Activated CD4-positive, alpha-beta T cell treated with anti-CD3 and anti-CD28 coated beads for 4 hours (primary cell): Measurements from ENCODE around the gene KRT72.
A peak's percentile ranks its signal among the peaks of the same experiment; 100 is the strongest.

ENCODE experiments used
- DNase-seq, 2 donors: peaks; one replicate each; pipeline ENCODE4 v3.0.0-alpha.2; 2020

KRT72 gene

DNA sequence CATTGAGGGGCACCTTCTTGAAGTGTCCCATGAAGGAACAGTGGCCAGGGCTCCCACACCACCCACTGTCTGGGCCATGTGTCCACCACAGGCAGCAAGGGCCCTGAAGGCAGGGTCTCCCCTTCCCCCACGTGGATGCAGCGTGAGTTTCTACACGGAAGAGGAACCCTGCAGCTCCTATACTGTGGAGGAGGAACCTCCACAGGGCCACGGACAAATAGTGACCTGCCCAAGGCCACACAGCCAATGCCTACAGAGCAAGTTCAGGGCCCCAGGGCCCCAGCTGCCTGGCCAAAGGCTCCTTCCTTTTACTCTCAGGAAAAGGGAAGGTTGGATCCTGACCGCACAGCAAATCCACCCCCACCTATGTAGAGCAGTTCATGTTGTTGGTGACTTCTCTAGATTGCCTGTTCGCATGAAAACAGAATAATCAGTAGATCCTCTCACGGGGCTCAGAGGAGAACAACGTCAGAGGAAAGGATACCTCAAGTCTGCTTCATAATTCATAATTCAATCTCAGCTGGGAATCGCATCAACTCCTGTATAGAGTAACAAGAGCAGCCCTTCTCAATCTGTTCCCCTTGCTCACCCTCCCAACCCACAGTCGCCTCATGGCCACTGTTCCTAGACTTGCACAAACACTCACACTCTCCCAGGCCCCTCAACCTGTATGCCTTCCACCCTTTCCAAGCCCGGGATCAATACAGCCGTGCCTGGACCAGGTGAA is 28.2 kb upstream of the KRT72 start:
- DNase-seq: no peak

DNA sequence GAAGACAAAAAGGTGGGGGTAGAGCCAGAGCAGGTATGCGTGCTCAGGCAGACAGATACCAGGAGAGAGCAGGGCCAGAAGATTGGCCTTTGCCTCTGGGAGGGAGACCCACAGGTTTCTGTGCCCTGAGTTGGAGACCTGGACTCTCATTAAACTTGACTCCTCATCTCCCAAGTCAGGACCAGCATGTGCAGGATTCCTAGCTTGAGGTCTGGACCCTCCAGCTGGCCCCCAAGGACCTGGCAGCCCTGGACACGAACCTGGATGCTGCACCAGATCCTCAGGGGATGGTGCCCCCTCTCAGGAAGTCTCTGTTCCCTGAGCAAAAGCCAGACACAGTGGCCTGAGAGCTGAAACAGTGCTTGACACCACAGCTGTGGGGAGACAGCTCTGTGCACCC is 27.6 kb upstream of the KRT72 start:
- DNase-seq: no peak

DNA sequence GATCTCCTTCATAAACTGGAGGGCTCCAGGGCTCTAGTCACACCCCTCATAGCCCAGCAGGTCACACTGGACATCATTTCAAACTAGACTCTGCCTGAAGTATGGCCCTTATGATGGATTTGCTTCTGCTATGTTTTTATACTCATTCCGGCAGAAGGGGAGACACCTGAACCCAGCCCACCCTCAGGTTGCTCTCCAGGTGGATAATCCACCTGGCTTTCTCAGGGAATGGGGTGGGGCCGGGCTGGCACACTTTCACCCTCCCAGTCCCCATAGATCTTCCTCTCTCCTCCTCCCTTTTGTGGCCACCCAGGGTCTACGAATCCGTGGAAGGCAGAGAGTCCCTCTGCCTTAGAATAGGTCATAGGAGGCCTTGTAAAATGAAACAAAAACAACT is 26.8 kb upstream of the KRT72 start:
- no peak for DNase-seq

DNA sequence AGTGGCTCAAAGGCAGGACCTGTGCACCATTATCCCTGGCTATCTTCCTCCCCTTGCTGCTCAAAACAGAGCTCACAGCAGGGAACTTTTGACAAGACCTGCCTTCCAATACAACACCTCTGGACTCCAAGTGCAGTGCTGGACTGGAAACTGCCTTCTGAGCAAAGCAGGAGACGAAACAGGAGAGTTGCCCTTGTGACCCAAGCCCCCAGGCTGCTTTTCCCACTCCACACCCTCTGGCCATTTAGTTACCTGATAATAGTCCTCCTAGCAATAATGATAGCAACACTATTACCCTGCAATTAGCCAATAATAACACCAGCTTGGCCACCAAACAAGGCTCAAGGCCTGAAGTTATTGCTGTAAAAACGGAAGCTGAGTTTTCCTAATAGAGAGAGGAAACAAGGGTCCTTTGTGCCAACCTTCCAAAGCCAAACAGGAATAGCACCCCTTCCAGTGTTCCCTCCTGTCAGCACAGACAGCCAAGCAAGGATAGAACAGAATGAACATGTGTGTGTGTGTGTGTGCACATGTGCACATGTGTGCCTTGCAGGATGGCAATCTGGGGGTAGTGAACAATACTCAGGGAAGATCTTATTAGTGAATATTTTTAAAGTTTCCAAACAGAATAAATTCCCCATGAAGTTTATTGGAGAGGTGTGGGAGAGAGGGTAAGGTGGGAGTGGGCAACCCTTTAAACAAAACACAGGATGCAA is 26.3 kb upstream of the KRT72 start:
- no peak for DNase-seq

DNA sequence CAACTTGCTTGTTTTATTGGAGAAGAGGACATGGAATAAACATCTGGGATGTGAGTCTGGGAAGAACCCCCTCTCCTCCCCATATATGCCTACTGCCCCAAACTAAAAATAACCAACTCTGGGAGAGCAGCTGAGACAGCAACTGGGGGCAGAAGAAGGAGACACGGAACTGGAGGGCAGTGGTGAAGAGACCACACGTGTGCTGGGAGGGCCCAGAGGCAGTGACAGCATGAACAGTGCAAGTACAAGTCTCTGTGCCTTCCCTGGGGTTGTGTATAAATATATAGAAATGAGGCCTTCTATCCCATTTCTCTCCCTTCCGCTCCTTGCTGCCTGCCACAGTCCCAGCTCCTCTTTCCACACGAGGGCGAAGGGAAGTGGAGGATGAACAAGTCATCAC is 21.1 kb upstream of the KRT72 start:
- no peak for DNase-seq

DNA sequence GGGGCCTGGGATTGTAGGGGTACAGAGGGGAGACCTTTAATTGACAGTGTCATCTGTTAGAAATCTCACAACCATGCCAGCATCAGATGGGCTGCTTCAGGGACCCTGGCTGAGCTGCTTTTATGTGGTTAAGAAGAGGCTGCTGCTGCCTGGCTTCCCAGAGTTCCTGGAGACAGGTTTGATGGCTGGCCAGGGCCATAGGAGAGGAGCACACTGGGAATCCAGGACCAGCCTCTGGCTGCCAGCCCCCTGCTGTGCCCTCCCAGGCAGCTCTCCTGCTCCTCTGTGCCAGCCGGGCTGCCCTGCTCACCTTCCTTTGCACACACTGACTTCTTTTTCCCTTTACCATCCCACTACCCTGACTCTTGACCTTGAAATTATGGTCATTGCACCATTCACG is 17.6 kb upstream of the KRT72 start:
- DNase-seq: no peak

DNA sequence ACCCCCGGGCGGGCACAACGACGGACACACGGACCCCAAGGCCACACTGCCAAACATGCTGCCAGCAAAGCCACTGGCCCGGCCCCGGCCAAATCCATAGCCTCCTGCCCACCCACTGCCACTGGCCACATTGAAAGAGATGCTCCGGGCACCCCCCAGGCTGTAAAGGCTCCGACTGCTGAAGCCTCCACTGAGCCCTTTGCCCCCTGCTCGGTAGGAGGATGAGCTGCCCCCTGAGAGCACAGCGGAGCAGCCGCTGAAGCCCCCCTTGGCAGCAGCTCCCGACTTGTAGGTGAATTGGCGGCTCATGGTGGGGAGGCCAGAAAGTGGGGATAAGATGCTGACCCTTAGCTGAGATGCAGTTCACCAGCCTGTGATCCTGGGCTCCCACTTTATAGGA is 17.0 kb upstream of the KRT72 start, which contains the start of gene KRT73:
TSS of gene KRT73 (minus strand) at position 344 of the 400 bp plus-strand sequence. CDS start at position 309, 35 bp downstream.
- DNase-seq: no peak

DNA sequence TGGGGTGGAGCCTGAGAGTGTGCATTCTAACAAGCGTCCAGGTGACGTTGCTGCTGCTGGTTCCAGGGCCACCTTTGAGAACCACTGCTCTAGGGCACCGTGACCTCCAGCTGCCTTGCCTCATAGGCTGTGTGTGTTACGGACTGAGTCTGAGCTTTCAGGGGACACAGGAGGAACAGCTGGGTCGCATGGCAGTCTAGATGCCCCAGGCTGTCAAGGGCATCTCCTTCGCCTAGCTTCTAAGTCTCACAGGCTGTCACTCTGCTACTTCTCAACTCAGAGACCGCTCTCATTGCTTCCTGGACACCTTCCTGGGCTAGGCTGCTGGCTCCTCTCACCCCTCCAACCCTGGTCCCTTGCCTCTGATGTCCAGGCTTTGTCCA is 16.1 kb upstream of the KRT72 start:
- no peak for DNase-seq

DNA sequence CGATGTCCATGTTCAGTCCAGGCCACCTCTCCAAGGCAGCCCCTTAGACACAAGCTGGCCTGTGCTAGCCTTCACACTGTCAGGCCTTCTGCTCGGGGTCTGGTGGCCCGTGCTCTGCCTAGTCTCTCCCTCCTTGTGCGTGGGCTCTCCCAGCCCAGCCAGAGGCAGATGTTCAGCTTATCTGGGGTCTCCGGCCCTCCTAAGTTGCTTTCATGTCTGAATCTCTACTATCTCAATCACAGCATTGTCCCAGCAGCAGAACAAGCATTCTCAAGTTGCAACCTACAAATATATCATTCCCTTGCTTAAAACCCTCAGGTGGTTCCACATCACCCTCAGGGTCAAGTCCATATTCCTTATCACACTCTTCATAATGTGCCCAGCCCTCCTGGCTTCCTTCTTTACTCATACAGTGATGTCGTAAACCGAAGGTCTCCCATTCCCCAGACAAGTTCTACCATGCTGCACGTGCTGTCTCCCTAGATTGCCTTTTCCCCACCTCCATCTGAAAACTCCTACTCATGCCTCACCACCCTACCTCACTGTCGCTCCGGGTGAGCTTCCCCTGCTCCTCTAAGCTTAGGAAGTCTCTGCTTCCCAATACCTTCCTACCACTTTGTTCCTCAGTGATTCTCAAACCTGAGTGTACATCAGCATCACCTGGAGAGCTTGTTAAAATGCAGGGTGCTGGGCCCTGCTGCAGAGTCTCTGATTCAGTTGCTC is 15.6 kb upstream of the KRT72 start:
- DNase-seq: no peak

DNA sequence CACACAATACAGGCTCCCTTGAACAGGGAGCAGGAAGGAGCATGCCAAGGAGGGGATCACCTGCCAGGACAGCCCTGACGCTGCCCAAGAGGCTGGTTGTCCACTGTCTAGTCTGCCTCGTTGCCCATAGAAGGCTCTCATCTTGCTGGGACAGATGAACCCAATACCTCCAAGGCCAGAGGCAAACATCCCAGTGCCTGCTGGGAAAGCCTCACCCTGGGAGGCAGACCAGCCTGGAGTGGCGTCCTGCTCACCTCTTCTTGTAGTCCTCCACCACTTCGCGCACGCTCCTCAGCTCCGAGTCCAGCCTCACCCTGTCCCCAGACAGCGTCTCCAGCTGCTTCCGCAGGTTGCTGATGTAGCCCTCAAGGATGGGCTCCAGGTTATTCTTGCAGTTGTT is 14.6 kb upstream of the KRT72 start:
- DNase-seq: no peak

DNA sequence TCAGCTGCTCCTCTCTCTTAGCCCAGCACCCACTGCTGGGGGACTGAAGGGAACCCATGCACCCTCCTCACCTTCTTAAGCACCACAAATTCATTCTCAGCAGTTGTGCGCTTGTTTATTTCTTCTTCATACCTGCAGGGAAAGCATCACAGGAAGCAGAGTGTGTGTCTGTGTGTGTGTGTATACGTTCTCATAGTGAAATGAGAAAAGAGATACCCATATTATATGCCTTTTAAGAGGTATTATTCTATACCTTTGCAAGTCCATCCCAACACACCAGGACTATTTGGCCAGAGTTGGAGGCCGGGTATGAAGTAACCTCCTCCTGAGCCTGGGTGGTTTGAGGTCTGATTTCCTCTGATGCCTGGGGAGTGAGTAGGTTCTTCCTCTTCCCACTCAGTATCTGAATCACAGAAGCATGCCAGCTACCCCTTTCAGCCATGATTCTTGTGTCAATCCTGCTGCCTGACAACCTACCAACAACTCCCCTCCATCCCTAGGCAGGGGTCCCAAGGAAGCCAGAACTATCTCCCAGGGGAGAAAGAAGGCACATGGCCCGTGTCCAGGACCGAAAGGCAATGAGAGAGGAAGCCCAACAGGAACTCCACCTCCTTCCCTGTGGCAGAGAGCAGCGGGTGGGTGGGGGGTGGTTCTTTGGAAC is 14.1 kb upstream of the KRT72 start:
- peak; percentile 33 to 40 for DNase-seq

DNA sequence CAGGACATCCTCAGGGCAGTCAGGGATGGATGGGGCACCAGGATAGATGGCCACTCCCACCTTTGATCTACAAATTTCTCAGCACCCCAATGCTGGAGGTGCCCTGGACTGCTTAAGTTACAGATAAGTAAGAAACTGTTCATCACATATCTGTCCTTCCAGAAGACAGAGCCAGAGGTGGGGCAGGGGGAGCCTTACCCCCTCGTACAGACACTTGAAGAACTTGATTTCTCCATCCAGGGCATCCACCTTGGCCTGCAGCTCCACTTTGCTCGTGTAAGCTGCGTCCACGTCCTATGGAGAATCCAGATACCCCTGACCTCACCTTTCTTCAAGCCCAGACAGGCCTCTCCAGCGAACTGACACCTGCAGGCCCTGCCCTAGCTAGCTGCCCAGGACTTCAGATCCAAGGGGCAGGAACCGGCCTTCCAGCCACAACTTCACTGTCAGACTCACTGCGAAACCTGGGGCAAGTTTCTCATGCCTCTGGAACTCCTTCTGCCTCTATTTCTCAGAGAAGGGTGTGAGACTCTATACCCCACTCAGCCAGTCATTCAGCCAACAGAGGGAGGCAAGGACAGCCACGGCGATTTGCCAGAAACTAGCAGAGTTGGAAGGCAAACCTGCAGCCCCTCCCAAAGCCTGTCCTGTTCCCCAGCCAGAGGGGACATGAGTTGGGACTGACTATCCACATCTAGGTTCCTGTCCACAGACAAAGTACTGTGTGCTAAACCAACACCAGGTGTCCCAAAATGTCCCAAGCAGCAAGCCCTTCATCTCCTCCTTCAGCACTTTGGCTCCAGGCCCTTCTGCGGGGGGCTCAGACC is 13.3 kb upstream of the KRT72 start:
- no peak for DNase-seq

DNA sequence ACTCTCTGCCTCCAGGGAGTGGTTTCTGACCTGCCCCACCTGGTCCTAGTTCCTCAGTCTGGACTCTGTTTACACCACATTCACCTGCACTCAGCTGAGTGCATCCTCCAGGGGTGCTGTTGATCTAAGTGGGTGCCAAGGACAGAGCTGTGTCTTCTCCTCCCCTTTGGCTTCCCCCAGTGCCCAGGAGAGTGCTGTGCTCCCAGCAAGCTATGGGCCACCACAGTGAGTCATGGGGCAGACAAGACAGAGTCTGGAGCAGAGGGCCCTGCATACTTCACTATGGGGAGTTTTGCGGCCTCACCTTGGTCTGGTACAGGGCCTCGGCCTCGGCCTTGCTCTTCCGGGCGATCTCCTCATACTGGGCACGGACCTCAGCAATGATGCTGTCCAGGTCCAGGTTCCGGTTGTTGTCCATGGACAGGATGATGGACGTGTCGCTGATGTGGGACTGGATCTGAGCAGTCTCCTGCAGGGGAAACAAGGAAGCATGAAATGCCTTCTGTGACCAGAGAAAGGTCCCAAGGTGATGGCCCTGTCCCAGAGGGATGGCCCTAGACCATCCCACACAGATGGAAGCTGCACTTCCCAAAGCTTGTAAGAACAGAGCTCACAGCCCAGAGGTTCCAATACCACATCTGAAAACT is 12.2 kb upstream of the KRT72 start:
- no peak for DNase-seq

DNA sequence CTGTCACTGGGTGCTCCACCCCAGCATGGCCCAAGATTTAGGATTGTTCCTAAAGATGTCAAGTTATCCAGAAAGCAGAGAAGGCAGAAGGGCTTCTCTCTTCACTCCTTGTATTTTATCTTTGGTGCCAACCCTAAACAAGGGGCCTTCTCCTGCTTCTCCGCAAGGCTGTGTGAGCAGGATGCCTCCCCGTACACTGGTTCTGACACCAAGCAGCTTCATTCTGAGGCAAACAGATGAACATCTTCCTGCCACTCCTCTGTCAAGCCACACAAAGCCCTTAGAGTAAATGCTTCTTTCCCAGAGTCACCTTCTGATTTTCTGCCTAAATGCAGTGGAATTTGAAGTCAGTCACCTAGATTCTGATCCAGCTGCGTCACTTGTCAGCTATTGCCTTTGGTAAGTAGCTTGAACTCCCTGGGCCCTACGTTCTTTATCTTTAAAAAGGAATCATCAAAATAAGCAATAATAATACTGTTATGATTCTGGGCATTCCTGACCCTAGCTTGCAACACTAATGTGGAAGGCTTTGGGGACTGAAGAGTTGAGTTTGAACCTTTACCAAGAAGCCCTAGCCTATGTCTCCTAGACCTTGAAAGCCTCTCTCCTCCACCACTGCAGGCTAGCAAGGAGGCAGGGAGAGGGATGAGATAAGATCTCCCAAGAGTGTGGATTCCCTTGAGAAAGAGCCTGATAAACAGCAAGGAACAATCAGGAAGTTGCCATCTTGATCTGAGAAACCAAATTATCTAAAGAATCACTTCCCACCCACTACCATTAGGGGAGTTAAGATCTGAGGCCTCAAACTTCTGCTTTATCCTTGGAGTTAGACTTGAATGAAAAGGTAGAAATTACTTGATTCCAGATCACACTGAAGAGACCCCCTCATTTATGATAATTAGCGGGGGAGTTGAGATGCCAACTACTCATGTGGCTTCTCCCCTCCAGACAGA is 11.4 kb upstream of the KRT72 start:
- no peak for DNase-seq

DNA sequence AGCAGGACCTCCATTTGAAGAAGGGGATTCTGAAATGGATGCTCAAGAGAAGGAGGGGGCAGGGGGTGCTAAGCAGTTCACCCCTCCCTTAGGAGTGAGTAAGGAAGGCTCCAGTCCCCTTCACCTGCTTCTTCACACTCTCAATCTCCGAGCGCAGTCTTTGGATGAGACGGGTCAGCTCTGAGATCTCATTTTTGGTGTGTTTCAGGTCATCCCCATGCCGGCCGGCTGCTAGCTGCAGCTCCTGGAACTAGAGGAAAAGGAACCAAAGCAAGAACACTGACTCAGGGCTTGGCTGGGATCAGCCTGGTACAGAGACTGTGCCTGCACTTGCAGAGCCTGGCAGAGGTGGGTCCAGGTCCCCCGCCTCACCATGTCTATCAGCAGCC is 9.8 kb upstream of the KRT72 start:
- DNase-seq: no peak

DNA sequence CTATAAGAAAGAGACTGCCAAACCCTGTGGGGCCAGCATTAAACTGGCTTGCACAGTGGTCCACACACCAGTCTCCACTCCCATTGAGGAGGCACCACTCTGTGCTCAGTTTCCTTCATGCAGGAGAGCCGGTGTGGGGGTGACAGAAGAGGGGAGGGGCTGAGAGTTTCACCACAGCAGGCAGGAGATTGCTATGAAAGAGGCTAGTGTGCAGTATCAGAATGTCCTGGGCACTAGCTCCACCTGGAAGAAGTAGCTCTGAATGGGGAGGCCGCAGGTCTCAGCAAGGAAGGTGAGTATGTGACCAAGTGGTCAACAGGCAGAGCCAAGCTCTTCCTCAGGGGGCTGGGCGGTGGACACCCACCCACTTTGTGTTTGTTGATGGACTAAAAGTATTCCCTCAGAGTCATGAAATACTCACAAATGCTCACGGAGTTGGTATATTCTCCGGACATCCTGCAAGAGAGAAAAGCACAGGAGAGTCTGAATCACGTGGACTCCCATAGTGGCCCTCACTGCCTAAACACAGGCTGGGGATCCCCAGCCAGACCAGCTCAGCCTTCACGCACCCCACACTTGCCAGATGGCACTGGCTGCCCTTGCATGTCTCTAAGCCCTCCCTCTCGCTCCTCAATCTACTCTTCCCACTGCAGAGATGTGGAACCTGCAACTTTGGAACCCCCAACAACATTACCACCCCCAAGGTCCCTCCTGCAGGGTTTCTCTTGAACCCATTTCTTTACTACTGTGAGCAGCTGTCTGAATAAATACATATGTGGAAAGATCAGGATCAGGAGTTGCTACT is 7.8 kb upstream of the KRT72 start:
- no peak for DNase-seq

DNA sequence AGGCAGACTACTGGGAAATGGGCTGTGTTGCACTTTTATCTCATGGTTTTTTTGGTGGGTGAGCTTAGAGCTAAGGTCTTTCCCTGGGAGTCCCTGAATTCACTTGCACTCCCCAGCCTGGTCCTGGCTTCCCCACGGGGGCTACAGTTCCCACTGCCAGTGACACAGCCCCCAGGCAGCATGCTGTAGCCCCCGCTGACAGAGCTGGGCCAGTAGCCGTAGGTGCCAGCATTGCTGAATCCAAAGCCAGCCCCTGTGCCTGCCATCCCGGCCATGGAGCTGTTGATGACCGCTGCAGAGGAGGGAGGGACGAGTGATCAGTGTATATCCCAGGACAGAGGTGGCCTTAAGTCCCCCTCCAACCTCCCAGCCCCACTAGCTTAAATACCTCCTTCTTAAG is 6.9 kb upstream of the KRT72 start:
- no peak for DNase-seq

DNA sequence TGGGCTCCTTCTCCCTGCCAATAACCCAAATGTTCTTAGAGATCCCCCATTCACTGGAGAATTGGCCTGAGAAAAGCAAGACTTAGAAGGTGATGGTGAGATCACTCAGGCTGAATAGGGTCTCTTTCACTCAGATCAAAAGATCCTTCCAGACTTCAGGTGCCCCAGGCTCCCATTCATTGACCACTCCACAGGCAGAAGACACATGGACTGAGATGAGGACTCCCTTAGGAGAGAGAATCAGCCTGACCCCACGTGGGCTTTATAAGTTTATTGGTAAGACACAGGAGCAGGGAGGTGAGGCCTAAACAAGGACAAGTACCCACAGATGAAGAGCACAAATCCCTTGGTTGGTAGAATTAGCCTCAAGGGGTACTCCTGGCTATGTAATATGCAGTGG is 6.1 kb upstream of the KRT72 start:
- DNase-seq: no peak

DNA sequence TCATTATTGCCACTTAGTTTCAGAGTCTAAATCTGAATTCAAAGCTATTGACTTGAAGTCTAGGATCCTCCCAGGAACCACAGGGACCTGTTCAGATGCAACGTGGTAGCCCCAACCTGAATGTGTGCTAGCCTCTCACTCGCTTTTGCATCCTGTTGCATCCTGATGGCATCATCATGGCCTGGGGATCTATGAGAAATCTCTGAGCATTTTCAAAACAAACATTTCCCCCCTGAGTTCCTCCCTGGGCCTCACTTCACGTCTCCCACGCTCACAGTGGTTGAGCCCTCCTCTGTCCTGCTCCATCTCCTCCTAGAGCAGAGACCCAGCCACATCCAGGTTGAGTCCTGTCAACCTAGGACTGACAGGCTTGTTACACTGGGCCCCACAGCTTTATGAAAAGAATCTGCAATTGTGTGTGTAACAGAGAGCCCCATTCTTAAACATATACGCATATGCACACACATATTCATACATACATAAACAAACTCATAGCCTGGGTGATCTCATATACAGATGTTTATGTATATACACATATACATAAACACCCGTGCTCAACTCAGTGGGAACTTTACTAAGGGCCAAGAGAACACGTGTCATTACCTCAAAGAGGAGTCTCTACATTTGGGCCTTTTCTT is 5.4 kb upstream of the KRT72 start:
- DNase-seq: no peak
